IPS-20b (cell line): ENCODE measurements around the gene NRXN2.

Source experiments
- H3K27ac ChIP-seq: one replicate; pipeline ENCODE4 v1.5.1; 2013; ENCODE audit warnings: low read length
- H3K27me3 ChIP-seq: 2 replicates; pipeline ENCODE4 v1.6.1; 2013; ENCODE audit warnings: mild to moderate bottlenecking, low read length, inconsistent platforms; ENCODE audit not compliant: insufficient read depth
- H3K36me3 ChIP-seq: 2 replicates; pipeline ENCODE4 v1.6.1; 2013; ENCODE audit warnings: low read depth, mild to moderate bottlenecking, inconsistent platforms, low read length, moderate library complexity; ENCODE audit not compliant: insufficient read depth
- H3K4me1 ChIP-seq: 2 replicates; pipeline ENCODE4 v1.6.1; 2013; ENCODE audit warnings: mild to moderate bottlenecking, control low read depth, inconsistent platforms, low read length, moderate library complexity; ENCODE audit not compliant: insufficient read depth
- H3K4me3 ChIP-seq: 2 replicates; pipeline ENCODE4 v1.5.1; 2013; ENCODE audit warnings: mild to moderate bottlenecking, low read length, inconsistent platforms
- H3K9ac ChIP-seq: 2 replicates; pipeline ENCODE4 v1.6.1; 2013; ENCODE audit warnings: low read depth, mild to moderate bottlenecking, inconsistent platforms, low read length, moderate library complexity
- H3K9me3 ChIP-seq: 2 replicates; pipeline ENCODE4 v1.6.1; 2013; ENCODE audit warnings: mild to moderate bottlenecking, low read depth, low read length, inconsistent platforms; ENCODE audit not compliant: insufficient read depth

Gene NRXN2

GRCh38 chr11:64610596-64610995, 112.4 kb downstream of the NRXN2 start:
- Histone ChIP-seq H3K27me3 (no peaks in the 10 kb centered on the region), H3K4me3 (no peak overlapping the region), H3K9me3 (no peaks in the 10 kb centered on the region), H3K36me3 (no peaks in the 10 kb centered on the region), H3K27ac (no peak overlapping the region), H3K9ac (no peak overlapping the region), H3K4me1 (no peaks in the 10 kb centered on the region; the same call in 1 of the 2 replicates)

- H3K9ac ChIP-seq: no peak overlapping the region
- no peaks in the 10 kb centered on the region for H3K36me3 ChIP-seq
- H3K4me1 ChIP-seq: no peaks in the 10 kb centered on the region; the same call in 1 of the 2 replicates
- H3K9me3 ChIP-seq: no peaks in the 10 kb centered on the region
- no peak overlapping the region for H3K27ac ChIP-seq
- H3K27me3 ChIP-seq: no peaks in the 10 kb centered on the region
- H3K4me3 ChIP-seq: no peak overlapping the region
Observed at GRCh38 chr11:64609436-64610047, 113.5 kb downstream of the NRXN2 start.

- no peak overlapping the region for H3K4me3 ChIP-seq
- H3K27ac ChIP-seq: no peak overlapping the region
- H3K27me3 ChIP-seq: no peaks in the 10 kb centered on the region
- no peaks in the 10 kb centered on the region for H3K36me3 ChIP-seq
- no peaks in the 10 kb centered on the region for H3K9me3 ChIP-seq
- no peak overlapping the region for H3K9ac ChIP-seq
- H3K4me1 ChIP-seq: no peaks in the 10 kb centered on the region; the same call in 1 of the 2 replicates
Observed at GRCh38 chr11:64608636-64609035, 114.4 kb downstream of the NRXN2 start.

- Histone ChIP-seq H3K27me3 (no peaks in the 10 kb centered on the region), H3K27ac (no peak overlapping the region), H3K4me3 (no peak overlapping the region), H3K9me3 (no peaks in the 10 kb centered on the region), H3K36me3 (no peaks in the 10 kb centered on the region), H3K4me1 (no peaks in the 10 kb centered on the region; the same call in 1 of the 2 replicates), H3K9ac (no peak overlapping the region)
Observed at GRCh38 chr11:64608046-64608445, 115.0 kb downstream of the NRXN2 start.

- Histone ChIP-seq H3K27me3 (no peaks in the 10 kb centered on the region), H3K27ac (no peak overlapping the region), H3K4me1 (no peaks in the 10 kb centered on the region; the same call in 1 of the 2 replicates), H3K36me3 (no peaks in the 10 kb centered on the region), H3K4me3 (no peak overlapping the region), H3K9me3 (no peaks in the 10 kb centered on the region), H3K9ac (no peak overlapping the region)
Observed at GRCh38 chr11:64607381-64607985, 115.5 kb downstream of the NRXN2 start.

- no peaks in the 10 kb centered on the region for H3K9me3 ChIP-seq
- no peaks in the 10 kb centered on the region for H3K36me3 ChIP-seq
- no peaks in the 10 kb centered on the region; the same call in 1 of the 2 replicates for H3K4me1 ChIP-seq
- H3K4me3 ChIP-seq: no peak overlapping the region
- no peaks in the 10 kb centered on the region for H3K27me3 ChIP-seq
- H3K27ac ChIP-seq: no peak overlapping the region
- no peak overlapping the region for H3K9ac ChIP-seq
Observed at GRCh38 chr11:64606796-64607380, 116.1 kb downstream of the NRXN2 start.

- Histone ChIP-seq H3K27me3 (no peaks in the 10 kb centered on the region), H3K36me3 (no peaks in the 10 kb centered on the region), H3K4me3 (no peak overlapping the region), H3K9ac (no peak overlapping the region), H3K4me1 (no peaks in the 10 kb centered on the region; the same call in 1 of the 2 replicates), H3K27ac (no peak overlapping the region), H3K9me3 (no peaks in the 10 kb centered on the region)
Observed at GRCh38 chr11:64605656-64606585, 117.1 kb downstream of the NRXN2 start.

GRCh38 chr11:64605244-64605560, 117.8 kb downstream of the NRXN2 start:
- Histone ChIP-seq H3K9me3 (no peaks in the 10 kb centered on the region), H3K9ac (no peak overlapping the region), H3K4me3 (no peak overlapping the region), H3K27me3 (no peaks in the 10 kb centered on the region), H3K36me3 (no peaks in the 10 kb centered on the region), H3K4me1 (no peaks in the 10 kb centered on the region; the same call in 1 of the 2 replicates), H3K27ac (no peak overlapping the region)

- H3K4me1 ChIP-seq: no peaks in the 10 kb centered on the region; the same call in 1 of the 2 replicates
- H3K9ac ChIP-seq: no peak overlapping the region
- no peaks in the 10 kb centered on the region for H3K27me3 ChIP-seq
Observed at GRCh38 chr11:64604458-64605243, 118.3 kb downstream of the NRXN2 start.

GRCh38 chr11:64603411-64604110, 119.4 kb downstream of the NRXN2 start:
- Histone ChIP-seq H3K4me1 (no peaks in the 10 kb centered on the region; the same call in 1 of the 2 replicates), H3K27ac (no peak overlapping the region), H3K27me3 (no peaks in the 10 kb centered on the region), H3K9me3 (no peaks in the 10 kb centered on the region), H3K4me3 (no peak overlapping the region), H3K36me3 (no peaks in the 10 kb centered on the region), H3K9ac (no peak overlapping the region)

More at GRCh38 chr11:64604458-64605243, 118.3 kb downstream of the NRXN2 start:
- H3K27ac ChIP-seq: no peak overlapping the region
- no peaks in the 10 kb centered on the region for H3K36me3 ChIP-seq
- no peaks in the 10 kb centered on the region for H3K9me3 ChIP-seq
- no peak overlapping the region for H3K4me3 ChIP-seq
